Stimulated activated naive CD8-positive, alpha-beta T cell treated with anti-CD3 and anti-CD28 coated beads, Interleukin-15, Interleukin-2, amounts not matched to agents 100 ng/mL and 50 ng/mL, for 24 hours (primary cell): ENCODE data around the gene PDGFA.

Experiments
- H3K27ac Mint-ChIP-seq: one replicate; pipeline ENCODE4 v1.8.0; 2021; ENCODE audit warnings: mild to moderate bottlenecking, mixed read lengths
- H3K27me3 Mint-ChIP-seq: one replicate; pipeline ENCODE4 v1.8.0; 2021; ENCODE audit warnings: mixed read lengths
- H3K36me3 Mint-ChIP-seq: one replicate; pipeline ENCODE4 v1.8.0; 2021; ENCODE audit warnings: low read depth, mixed read lengths
- H3K4me1 Mint-ChIP-seq: one replicate; pipeline ENCODE4 v1.8.0; 2021; ENCODE audit warnings: low read depth, mixed read lengths
- H3K4me3 Mint-ChIP-seq: one replicate; pipeline ENCODE4 v1.8.0; 2021; ENCODE audit warnings: mild to moderate bottlenecking, mixed read lengths
- H3K9me3 Mint-ChIP-seq: one replicate; pipeline ENCODE4 v1.8.0; 2021; ENCODE audit warnings: mixed read lengths

PDGFA gene

DNA sequence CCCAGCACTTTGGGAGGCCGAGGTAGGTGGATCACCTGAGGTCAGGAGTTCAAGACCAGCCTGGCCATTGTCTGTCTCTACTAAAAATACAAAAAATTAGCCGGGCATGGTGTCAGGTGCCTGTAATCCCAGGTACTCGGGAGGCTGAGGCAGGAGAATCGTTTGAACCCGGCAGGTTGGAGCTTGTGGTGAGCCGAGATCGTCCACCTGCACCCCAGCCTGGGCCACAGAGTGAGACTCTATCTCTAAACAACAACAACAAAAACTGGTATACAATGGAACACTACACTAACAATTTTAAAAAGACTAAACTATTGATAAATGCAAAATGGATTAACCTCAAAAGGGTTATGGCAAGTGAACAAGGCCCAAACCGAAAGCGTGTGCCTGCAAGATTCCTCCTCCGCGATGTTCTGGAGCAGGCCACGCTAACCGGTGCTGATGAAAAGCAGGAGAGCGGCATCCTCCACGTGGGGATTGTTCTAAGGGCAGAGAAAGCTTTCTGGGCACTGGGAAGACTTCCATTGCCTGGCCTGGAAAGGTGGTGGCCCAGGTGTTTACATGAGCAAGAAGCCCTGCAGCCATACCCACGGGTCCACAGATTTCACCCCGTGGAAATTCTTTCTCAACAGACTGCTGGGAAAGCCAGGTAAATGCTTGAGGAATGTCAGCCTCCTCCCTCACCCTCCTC lies 53.8 kb downstream of the PDGFA start:
- no peak overlapping the region for H3K27ac Mint-ChIP-seq
- no peak overlapping the region for H3K4me3 Mint-ChIP-seq
- H3K27me3 Mint-ChIP-seq: no peaks in the 10 kb centered on the region
- no peaks in the 10 kb centered on the region for H3K36me3 Mint-ChIP-seq
- peaks cover 15% of the 10 kb centered on the region for H3K9me3 Mint-ChIP-seq
- peaks cover 14% of the 10 kb centered on the region for H3K4me1 Mint-ChIP-seq

DNA sequence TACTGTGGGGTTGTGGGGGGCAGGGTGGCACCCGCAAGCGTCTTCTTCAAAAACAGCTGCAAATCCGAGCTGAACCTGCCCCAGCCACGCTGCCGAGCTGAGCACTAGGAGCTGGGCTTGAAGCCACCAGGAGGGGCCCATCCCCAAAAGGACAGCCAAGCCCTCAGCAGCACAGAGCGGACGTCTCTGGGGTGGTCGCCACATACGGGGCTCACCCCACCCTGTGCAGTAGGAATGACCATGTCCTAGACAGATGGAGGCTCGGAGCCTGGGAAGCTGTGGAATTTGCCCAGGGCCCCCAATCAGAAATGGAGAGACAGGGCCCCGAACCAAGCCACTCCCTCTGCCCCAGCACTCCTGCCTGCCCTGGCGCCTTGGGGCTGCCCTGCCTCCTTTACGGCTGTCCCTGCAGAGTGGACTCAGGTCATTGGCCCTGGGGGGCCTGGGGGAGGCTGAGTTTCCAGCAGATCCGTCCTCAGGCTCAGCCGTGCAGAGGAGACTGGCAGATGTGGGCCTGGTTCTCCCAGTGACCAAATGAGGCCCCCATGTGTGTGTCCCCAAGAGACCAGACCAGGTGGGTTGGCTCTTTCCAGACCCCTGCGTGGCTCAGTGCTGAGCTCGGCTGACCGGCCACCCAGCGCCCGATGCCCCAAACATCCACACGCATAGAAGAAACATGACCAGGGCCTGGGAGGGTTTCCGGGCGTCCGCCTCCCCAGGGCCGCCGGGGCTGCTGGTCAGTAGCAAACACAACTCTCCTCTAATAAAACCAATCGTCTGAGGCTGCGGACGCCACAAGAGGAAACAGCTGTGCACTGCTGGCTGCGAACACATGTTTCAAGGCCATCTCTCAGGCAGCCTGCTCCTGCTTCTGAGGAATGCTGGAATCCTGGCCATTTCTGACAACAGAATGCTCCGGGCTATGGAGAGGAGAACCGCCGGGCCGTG lies 54.9 kb downstream of the PDGFA start:
- H3K4me3 Mint-ChIP-seq: no peak overlapping the region
- H3K4me1 Mint-ChIP-seq: peaks cover 14% of the 10 kb centered on the region
- H3K27me3 Mint-ChIP-seq: no peaks in the 10 kb centered on the region
- H3K27ac Mint-ChIP-seq: no peak overlapping the region
- no peaks in the 10 kb centered on the region for H3K36me3 Mint-ChIP-seq
- peaks cover 15% of the 10 kb centered on the region for H3K9me3 Mint-ChIP-seq

DNA sequence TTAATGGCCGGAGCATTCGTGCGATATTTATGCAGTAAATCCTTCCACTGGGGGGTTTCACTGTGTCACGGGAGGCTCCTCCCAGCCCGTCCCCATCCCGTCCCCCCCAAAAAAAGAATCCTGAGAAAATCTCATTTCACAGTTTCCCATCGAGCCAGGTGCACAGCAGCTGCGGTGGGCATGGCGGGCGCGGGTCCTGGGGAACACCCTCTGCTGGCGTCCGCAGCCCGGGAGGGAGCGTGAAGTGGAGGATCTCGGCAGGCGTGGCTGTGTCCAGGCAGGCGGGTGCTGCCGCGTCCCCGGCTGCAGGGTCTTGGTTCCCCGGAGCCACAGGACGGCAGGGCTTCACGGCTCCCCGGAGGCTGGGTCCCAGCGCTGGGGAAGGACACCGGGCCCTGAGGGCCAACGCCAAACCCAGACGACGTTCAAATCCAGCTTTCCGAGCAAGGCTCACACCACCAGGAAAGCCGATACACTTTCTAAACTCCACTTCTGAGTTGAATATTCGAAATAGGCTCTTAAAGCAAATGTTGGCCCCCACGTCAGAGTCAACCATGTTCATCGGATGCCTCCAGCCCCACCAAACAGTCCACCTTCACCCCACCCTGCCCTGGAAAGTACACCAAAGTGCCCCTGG lies 55.7 kb downstream of the PDGFA start:
- Mint-ChIP-seq H3K4me1 (peaks cover 9% of the 10 kb centered on the region), H3K36me3 (no peaks in the 10 kb centered on the region), H3K4me3 (no peak overlapping the region), H3K9me3 (peaks cover 15% of the 10 kb centered on the region), H3K27me3 (no peaks in the 10 kb centered on the region), H3K27ac (no peak overlapping the region)

DNA sequence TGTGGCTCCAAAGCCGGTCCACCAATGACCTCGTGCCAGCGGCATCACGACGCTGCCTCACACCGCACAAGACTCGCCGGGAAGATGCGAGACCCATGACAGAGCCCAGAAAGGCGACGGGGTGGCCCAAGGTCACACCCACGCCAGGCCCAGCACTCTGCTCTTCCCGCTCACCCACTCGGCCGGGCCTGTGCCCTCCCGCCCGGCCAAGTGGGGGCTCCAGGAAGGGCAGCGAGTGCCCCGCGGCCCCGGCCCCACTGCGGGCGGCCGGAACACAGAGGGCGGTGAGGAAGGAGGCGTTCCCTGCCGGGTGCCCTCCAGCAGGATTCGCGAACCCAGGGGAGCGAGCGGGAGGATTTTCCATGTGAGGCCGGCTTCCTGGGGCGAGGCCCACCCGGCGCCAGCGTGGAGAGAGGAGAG lies 56.3 kb downstream of the PDGFA start:
- Mint-ChIP-seq H3K27ac (no peak overlapping the region), H3K9me3 (peaks cover 13% of the 10 kb centered on the region), H3K4me3 (no peak overlapping the region), H3K36me3 (no peaks in the 10 kb centered on the region), H3K27me3 (no peaks in the 10 kb centered on the region), H3K4me1 (peaks cover 4% of the 10 kb centered on the region)

DNA sequence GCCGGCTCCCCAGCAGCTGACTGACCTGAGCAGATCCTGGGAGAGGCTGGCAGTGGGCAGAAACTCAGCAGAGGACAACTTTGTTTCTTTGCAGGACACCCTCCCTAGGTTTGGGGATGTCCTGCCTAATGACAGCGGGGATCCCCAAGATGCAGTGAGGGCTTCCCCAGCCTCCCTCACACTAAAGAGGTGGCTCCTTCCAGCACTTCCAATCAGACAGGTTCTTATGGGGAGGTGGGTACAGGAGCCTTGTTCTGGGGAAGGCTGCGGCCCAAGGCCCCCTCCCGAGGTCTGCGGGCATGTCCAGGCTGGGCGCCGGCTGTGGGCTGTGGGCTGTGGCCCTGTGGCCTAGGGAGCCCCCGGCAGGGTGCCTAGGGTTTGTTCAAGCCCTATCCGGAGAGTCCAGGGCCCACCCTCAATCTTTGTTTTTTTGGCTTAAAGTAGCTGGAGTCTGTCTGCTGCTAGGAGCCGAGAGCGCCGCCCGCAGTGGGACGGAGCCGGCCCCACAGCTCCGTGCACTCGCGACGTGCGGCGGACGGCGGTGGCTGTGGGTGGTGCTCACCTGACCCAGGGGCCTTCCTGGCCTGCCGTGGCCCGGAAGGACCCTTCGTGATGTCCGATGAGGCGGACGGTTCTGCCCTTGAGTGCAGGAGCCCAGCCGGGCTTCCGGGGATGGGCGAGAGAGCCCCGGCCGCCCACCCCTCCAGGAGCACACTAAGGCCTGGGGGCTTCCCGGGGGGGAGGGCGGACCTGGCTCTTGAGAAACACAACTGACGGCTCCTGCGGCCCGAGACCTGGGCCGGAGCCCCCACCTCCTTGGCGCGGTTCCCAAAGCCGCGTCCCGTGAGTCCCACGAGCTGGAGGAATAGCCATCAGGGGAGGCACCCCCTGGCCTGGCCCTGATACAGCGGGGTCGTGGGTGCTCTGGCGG lies 57.2 kb downstream of the PDGFA start:
- no peak overlapping the region for H3K4me3 Mint-ChIP-seq
- H3K4me1 Mint-ChIP-seq: no peaks in the 10 kb centered on the region
- H3K27me3 Mint-ChIP-seq: no peaks in the 10 kb centered on the region
- no peak overlapping the region for H3K27ac Mint-ChIP-seq
- H3K36me3 Mint-ChIP-seq: no peaks in the 10 kb centered on the region
- peaks cover 3% of the 10 kb centered on the region for H3K9me3 Mint-ChIP-seq

DNA sequence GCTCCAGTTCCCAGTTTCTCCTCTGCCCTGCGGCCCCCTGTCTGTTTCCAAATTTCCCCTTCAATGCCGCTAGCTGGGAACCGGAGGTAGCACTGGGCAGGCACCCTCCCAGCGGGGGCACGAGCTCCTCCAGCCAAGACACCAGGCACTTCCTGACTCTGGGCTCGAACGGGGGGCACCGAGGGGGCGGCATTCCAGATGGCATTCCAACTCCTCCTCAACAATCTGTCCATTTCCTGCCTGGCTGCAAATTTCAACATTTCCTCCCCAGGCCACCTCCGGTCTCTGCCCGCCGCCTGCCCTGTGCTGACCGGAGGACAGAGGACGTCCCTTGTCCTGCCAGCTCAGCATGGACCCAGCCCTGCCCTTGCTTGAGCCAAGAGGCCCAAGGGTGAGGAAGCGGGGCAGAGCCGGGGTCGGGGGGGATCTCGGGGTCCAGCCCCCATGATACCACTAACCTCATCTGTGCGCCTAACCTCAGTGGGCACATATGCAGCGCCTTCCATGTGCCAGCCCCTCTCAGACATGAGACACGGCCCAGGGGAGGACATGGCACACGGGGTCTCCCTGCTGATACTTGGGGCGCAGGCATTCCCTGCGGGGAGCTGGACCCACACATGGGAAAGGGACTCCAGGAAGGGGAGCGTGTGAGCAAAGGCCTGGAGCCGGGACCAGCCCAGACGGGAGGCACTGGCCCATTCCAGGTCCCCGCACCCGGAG lies 58.0 kb downstream of the PDGFA start:
- no peaks in the 10 kb centered on the region for H3K9me3 Mint-ChIP-seq
- no peak overlapping the region for H3K4me3 Mint-ChIP-seq
- no peaks in the 10 kb centered on the region for H3K4me1 Mint-ChIP-seq
- H3K27me3 Mint-ChIP-seq: no peaks in the 10 kb centered on the region
- H3K36me3 Mint-ChIP-seq: no peaks in the 10 kb centered on the region
- no peak overlapping the region for H3K27ac Mint-ChIP-seq

DNA sequence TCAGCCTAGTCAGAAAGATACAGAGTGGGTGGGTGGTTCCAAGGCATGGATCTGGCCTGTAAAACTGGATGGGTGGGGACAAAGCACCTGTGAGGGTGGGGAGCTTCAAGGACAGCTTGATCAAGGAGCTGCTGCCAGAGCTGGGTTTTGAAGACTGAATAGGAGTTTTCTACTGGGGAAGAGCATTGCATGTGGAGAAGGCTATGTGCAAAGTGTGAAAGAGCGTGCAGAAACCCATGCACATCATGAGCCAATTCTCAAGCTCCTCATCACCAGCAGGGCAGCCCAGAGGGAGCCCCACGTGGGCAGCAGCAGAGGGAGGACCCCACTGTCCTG lies 58.6 kb downstream of the PDGFA start:
- Mint-ChIP-seq H3K36me3 (no peaks in the 10 kb centered on the region), H3K9me3 (no peaks in the 10 kb centered on the region), H3K4me3 (no peak overlapping the region), H3K27me3 (no peaks in the 10 kb centered on the region), H3K4me1 (no peaks in the 10 kb centered on the region), H3K27ac (no peak overlapping the region)

DNA sequence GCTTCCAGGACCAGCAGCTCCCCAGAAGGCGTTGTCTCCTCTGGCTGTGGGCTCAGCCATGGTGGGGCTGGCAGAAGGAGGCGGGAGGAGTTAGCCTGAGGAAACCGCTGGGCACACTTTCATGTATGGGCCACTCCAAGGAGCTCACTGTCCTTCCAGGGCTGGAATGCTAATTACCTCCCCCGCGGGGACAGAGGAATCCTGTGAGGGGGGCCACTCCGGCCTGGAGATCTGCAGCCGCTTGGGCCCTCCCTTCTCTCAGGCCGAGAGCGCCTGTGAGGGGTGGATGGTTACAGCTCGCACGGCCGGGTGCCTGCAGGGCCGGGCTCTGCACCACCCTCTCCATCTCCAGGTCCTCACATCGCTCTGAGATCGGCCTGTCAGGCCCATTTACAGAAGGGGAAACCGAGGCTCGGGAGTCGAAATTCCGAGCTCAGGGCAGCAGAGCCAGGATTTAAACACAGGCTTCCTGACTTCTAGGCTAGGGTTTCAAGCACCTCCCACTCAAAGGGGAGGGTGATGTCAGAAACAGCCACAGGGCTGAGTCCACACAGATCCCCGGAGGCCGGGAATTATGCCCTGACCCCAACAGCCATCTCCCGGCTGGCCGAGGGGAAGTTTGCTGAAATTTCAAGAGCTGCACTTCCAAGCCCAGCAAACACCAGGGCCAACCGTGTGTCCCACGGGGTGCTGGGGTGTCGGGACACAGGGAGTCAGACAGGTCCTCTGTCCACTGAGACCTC lies 59.1 kb downstream of the PDGFA start:
- Mint-ChIP-seq H3K36me3 (no peaks in the 10 kb centered on the region), H3K27ac (no peak overlapping the region), H3K4me1 (no peaks in the 10 kb centered on the region), H3K27me3 (no peaks in the 10 kb centered on the region), H3K9me3 (no peaks in the 10 kb centered on the region), H3K4me3 (no peak overlapping the region)

DNA sequence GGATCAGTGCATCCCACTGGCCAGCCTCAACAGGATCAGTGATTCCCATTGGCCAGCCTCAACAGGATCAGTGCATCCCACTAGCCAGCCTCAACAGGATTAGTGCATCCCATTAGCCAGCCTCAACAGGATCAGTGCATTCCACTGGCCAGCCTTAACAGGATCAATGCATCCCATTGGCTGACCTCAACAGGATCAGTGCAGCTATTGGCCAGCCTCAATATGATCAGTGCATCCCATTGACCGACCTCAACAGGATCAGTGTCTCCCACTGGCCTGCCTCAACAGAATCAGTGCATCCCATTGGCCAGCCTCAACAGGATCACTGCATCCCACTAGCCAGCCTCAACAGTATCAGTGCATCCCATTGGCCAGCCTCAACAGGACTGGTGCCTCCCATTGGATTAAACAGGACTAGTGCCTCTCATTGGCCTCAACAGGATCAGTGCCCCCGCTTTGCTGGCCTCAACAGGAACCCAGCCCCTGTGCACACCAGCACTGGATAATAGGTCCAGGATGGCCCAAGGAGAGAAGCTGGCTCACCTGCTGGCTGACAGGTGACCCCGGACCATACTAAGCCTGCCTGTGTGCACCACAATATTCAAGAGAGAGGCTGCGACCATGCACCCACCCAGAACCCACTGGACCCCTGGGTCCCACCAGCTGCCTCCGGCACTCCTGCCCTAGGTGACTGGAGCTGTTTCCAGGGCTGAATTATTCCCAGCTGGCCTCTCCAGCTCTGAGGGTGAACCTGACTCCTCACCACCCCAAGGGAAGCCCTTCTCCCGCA lies 59.9 kb downstream of the PDGFA start:
- H3K36me3 Mint-ChIP-seq: no peaks in the 10 kb centered on the region
- no peaks in the 10 kb centered on the region for H3K27me3 Mint-ChIP-seq
- H3K4me1 Mint-ChIP-seq: no peaks in the 10 kb centered on the region
- H3K27ac Mint-ChIP-seq: no peak overlapping the region
- no peaks in the 10 kb centered on the region for H3K9me3 Mint-ChIP-seq
- H3K4me3 Mint-ChIP-seq: no peak overlapping the region

DNA sequence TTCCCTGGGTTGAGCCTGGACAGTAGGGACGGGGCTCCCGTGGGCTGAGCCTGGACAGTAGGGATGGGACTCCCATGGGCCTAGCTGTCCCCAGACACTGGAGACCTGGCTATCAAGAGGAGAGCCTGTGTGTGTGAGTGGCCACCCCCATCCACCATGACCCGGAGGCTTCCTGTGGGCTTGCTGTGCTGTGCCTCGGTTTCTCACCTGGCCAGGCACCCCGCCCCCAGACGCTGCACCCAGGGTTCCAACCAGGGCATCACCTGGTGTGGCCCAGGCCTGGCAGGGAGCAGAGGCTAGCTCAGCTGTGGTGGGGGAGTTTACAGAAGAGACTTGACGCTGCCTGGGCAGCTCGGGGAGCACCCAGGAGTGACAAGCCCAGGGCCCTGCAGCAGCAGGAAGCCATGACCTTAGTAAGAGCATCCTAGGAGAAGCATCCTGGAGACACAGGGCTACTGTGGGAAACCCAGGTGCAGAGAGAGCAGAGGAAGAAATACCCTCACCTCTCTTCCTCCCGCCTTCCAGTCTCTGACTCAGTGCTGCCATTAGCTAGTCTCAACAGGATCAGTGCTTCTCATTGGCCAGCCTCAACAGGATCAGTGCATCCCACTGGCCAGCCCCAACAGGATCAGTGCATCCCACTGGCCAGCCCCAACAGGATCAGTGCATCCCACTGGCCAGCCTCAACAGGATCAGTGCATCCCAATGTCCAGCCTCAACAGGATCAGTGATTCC lies 61.0 kb downstream of the PDGFA start:
- no peaks in the 10 kb centered on the region for H3K9me3 Mint-ChIP-seq
- no peak overlapping the region for H3K4me3 Mint-ChIP-seq
- no peaks in the 10 kb centered on the region for H3K27me3 Mint-ChIP-seq
- no peak overlapping the region for H3K27ac Mint-ChIP-seq
- no peaks in the 10 kb centered on the region for H3K36me3 Mint-ChIP-seq
- no peaks in the 10 kb centered on the region for H3K4me1 Mint-ChIP-seq

DNA sequence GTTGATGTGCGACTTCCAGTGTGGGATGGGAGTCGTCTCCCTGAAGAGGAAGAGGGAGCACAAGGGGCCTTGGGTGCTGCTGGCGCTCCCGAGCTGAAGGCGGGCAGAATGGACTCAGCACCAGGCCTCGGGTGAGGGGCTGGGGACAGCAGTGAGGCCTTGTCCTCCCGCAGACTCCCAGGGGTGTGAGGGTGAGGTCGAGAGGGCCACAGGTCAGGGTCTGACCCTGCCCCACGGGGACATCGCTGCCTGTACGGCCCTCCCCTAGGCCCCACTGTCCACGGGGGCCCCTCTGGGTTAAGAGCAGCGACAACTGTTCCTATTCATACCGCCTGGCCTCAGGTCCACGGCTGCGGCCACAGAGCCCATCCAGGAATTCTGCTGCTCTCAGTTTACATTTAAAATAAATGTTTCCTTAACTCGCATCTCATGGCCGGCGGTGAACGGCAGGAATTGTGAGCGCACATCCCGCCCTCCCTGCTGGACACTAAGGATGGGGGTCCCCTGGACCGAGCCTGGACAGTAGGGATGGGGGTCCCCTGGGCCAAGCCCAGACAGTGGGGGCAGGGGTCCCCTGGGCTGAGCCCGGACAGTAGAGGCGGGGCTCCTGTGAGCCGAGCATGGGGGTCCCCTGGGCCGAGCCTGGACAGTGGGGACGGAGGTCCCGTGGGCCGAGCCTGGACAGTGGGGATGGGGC lies 61.7 kb downstream of the PDGFA start:
- Mint-ChIP-seq H3K27me3 (no peaks in the 10 kb centered on the region), H3K4me3 (no peak overlapping the region), H3K36me3 (no peaks in the 10 kb centered on the region), H3K4me1 (no peaks in the 10 kb centered on the region), H3K9me3 (no peaks in the 10 kb centered on the region), H3K27ac (no peak overlapping the region)
